ENCODE data around the gene MFSD2A.
"Not testable (repeated sequence)": the region's sequence is repeated elsewhere in the genome, so short reads cannot be mapped to it uniquely, and the experiment has no call there.

The MFSD2A gene

DNA sequence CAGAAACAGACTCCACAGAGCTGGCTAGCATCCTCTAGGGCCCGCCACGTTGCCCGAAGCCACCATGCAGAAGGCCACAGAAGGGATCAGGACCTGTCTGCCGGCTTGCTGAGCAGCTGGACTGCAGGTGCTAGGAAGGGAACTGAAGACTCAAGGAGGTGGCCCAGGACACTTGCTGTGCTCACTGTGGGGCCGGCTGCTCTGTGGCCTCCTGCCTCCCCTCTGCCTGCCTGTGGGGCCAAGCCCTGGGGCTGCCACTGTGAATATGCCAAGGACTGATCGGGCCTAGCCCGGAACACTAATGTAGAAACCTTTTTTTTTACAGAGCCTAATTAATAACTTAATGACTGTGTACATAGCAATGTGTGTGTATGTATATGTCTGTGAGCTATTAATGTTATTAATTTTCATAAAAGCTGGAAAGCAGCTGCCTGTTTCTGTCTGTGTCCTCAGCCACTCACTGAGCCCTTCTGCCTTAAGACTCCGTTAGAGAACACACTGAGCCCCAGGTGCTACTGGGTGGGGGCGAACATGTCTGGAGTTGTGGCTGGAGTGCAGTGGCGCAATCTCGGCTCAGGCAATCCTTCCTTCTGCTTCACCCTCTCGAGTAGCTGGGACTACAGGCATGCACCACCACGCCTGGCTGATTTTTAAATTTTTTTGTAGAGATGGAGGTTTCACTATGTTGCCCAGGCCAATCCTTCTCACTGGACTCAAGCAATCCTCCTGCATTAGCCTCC, 14.8 kb downstream of the MFSD2A start:
- DNase-seq: no peak

DNA sequence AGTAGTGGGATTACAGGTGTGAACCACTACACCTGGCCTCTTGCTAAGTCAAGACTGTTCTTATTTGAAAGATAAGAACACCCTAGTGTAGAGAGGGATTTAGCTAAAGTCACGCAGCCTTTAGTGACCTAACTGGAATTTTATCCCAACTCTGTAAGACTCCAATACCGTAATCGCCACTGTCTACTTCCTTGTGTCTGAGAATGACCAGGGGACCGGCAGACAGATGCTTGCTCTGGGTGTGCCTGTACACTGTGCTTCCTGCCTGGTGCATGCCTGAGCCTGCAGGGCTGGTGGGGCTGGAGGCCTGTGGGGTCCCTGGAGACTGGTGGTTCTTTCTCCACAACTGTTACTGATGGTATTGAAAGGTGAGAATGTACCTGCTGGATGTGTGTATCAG, 15.3 kb downstream of the MFSD2A start:
- DNase-seq: no peak

DNA sequence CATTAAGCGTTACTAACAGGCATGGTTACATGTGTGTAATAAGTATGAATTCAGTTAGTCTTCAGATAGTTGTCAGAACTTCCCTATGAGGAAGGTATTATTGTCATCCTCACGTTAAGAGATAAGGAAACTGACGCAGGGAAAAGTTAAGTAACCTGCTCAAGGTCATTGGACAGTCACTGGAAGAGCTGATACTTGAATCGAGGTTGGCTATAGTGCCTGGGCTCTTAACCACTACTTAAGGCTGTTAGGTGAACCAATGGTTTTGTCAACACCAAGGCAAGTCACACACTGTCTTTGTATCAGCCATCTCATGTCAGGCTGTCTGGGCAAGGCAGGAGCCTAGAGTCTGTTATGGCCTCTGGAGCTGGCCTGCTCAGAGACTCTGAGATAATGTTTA, 16.2 kb downstream of the MFSD2A start:
- DNase-seq: no peak

DNA sequence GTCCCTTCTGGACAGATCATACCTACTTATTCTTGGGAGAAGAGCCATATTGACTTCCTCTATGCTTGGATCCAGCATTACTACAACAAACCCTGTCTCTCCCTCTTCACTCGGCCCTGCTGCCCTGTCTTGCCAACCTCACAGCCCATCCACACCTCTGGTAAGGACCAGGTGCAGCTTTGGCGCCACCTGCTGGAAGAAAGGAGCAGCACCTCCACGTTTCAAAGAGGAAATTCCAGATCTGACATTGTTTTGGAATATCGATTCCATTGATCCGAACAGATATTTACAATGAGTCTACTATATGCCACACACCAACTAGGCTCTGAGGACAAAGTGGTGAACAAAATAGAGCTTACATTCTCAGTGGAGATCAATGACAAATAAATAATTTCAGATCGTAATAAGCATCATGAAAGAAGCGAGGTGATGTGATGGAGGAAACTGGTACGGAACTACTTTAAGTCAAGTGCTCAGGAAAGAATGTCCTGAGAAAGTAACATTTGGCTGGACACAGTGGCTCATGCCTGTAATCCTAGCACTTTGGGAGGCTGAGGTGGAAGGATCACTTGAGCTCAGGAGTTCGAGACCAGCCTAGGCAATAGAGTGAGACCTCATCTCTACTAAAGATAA, 18.7 kb downstream of the MFSD2A start:
- DNase-seq: peak; percentile 81

DNA sequence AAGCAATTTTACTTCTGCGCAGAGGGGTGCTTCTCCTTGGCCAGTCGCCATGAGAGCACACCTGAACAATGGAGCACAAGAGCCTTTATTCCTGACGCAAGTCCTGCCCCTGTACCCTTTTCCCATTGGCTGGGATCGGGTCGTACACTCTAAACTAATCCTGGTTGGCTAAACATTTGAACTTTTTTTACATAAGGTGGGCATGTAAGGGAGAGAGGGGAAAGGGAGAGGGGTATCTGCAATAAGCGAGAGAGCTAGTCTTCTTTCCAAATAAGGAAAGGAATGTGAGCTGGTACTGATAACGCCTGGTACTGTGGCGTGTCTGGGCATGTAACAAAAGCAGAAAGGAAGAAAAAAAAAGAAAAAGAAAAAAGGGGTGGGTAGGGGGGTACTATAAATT, 21.8 kb downstream of the MFSD2A start:
- no peak for DNase-seq

DNA sequence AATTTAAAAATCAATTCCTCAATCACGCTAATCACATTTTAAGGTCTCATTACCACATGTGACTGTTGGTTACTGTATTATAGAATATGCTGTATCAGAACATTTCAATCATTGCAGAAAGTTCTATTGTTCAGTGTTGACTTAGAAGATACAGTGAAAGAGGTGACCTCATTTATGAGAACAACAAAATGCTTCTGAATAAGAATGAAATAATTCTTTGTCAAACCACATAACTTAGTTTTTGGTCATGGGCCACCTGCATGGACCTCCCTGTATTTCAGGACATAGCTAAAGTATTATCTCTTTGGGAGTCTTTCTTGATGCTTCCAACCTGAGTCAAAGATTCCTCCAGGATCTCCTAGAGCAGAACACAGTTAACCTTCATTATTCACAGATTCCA, 22.3 kb downstream of the MFSD2A start:
- no peak for DNase-seq

DNA sequence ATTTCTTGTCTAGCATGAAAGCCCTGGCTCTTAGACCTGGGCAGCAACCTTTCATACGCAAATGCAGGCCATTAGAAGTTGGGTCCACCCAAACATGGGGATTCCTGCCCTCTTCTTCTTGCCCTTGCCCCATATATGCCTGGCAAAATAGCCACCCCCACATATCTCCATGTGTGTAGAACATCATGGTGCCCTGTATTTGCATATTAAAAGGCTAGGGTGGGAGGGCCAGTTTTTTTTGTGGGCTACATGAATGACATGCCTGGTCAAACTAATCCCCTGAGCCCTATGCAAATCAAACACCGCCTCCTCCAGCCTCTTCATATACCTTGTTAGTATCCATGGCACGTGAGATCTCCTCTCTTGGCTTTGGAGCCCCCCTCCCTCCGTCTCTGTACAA, 24.7 kb downstream of the MFSD2A start:
- DNase-seq: no peak

DNA sequence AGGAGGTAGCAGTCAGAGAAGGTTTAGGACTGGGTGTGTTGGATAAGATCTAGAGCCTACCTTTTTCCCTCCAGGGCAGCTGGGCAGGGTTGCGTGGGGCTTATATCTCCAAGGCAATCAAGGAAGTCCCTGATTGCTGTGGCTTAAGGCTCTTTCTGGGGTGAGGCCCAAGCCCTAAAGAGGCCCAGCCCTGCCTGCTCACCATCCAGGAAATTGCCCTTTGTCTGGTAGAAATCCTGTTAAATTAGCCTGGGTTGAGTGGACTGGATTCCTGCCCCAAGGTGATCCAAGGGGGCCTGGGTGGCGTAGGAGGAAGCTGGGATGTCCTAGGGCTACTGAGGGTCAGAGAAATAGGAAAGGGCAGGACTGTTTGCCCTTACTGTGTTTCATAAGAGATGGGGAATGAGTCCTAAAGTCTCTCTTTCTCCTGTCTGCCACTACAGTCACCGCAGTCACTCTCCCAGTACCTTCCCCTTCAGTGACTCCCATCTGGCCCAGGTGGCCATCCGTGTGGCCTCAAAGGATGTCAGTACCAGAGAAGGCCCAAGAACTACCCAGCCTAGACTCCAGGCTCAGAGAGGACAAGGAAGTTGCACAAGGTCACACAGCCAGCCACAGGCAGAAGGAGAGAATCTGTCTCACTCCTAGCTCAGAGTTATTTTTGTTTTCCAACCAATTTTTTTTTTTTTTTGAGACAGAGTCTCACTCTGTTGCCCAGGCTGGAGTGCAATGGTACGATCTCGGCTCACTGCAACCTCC, 25.8 kb downstream of the MFSD2A start:
- DNase-seq: no peak

DNA sequence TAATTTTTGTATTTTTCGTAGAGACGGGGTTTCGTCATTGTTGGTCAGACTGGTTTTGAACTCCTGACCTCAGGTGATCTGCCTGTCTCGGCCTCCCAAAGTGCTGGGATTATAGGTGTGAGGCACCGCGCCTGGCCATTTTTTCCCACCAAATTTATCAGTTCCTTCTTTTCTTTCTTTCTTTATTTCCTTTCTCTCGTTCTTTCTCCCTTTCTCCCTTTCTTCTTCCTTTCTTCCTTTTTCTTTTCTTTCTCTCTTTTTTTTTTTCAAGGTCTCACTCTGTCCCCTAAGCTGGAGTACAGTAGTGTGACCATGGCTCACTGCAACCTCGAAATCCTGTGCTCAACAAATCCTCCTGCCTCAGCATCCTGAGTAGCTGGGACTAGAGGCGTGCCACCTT, 26.4 kb downstream of the MFSD2A start:
- no peak for DNase-seq

DNA sequence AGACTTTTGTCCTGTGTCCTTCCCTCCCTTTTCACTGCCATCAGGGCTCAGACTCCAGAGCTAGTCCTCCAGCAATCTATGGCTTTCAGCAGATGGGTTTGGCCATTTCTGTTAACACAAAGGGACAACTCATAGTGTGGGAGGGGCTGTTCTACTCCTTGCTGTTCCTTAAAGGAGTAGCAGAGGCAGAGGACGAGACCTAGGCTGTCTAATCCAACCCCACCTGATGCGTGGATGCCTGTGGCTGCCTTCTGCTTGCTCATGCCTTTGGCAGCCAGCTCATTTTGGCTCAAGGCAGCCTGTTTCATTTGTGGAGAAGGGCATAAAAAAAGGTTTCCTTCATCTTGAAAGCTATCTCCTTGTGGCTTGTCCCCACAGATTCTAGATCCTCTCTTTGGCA, 27.0 kb downstream of the MFSD2A start:
- DNase-seq: no peak

DNA sequence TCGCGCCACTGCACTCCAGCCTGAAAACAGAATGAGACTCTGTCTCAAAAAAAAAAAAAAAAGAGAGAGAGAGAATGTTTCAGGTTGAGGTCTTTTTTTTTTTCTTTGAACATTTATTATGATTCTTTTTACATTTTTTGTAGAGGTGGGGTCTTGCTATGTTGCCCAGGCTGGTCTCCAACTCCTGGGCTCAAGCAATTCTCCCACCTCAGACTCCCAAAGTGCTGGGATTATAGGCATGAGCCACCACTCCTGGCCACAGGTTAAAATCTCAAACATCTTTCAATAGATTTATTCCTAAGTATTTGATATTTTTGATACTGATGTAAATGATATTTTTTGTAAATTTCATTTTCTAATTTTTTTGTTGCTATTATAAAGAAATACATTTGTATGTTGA, 29.5 kb downstream of the MFSD2A start:
- not testable (repeated sequence) for DNase-seq

DNA sequence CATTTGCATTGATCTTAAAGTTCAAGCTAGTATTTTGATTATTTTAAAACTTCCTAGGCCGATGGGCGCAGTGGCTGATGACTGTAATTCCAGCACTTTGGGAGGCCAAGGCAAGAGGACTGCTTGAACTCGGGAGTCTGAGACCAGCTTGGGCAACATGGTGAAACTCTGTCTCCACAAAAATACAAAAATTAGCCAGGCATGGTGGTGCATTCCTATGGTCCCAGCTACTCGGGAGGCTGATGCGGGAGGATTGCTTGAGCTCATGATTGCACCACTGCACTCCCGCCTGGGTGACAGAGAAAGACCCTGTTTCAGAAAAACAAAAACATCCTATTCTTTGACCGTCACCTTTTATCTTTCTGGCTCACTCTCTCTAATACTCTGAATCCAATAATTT, 30.0 kb downstream of the MFSD2A start:
- DNase-seq: no peak

DNA sequence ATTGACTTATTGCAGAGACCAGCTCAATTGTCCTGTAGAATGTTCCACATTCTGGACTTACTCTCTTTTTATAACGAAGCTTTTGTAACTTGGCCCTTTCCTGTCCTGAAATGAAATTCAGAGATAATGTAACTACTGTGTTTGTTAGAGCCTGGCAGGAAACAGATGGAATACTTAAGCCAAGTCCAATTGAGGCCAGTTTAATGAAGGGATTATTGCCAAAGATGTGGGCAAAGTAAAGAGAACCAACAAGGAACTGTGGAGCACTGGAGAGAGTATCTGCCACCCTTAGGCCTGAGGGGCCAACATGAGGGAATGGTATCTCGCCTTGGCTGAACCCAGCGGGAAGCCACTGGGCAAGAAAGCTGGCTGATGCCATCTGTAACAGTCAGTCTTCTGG, 32.9 kb downstream of the MFSD2A start:
- no peak for DNase-seq

DNA sequence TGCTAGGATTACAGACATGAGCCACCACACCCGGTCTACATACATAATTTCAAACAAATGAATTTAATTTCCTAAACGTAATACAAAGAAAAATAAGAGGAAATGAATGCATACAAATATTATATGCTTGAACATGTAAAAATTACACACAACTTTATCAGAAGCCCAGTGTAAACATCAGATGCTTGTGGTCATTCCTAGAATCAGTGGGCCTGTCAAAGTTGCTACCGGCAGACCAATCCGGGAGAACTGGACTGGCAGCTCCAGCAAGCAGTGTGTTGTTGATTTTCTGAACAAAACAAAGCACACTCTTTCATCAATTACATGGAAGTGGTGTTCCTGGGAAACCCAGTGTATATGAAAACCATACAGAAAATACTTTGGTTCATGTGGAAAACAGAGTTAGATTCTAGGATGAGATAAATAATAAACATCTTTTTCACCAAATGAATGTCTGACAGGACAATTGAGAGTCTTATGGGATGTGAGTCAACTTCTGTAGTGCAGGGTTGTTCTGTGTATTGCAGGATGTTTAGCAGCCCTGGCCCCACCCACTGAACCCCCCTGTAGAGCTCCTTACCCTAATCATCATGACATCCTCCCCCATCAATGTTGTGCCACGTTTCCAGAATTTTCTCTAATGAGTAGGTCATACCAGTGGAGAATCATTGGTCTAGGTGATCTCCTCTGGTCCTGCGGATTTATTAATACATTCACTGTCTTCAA, 33.8 kb downstream of the MFSD2A start:
- DNase-seq: no peak

DNA sequence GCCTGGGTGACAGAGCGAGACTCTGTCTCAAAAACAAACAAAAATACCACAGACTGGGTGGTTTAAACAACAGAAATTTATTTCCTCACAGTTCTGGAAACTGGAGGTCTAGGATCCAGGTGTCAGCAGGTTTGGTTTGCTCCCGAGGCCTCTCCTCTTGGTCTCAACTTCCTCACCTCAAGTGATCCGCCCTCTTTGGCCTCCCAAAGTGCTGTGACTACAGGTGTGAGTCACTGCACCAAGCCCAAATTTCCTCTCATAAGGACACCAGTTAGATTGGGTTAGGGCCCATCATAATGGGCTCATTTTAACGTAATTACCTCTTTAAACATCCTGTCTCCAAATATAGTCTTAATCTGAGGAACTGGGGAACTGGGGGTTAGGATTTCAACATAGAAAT, 35.5 kb downstream of the MFSD2A start:
- no peak for DNase-seq

DNA sequence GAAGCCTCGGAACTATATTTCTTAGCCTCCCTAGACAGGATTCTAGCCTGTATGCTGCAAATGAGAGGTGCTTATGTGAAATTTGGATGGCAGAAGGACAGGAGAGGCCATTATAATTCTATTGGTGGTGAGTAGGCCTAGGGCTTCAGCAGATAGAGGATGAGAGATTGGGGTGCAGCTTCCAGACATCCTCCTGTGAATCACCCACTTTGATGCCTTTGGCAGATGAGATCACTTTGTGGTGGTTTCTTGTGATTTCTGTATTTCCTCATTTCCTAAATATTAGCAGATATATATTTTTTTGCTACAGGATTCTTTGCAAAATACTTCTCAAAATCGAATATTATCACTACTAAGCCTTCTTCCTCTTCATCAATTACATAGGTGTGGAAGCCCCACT, 37.3 kb downstream of the MFSD2A start:
- no peak for DNase-seq

DNA sequence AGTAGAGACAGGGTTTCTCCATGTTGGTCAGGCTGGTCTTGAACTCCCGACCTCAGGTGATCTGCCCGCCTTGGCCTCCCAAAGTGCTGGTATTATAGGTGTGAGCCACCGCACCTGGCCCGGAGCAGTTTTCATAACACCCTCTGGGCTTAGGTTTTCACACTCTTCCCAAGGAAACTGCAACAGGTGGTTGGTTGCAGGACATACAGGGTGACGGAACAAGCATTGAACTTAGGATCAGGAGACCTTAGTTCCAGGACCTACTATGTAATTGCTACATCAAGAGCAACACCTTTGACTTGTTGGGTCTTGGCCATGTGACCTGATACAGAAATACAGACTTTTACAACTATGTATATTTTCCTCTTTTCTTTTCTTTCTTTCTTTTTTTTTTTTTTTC, 37.9 kb downstream of the MFSD2A start:
- no peak for DNase-seq

DNA sequence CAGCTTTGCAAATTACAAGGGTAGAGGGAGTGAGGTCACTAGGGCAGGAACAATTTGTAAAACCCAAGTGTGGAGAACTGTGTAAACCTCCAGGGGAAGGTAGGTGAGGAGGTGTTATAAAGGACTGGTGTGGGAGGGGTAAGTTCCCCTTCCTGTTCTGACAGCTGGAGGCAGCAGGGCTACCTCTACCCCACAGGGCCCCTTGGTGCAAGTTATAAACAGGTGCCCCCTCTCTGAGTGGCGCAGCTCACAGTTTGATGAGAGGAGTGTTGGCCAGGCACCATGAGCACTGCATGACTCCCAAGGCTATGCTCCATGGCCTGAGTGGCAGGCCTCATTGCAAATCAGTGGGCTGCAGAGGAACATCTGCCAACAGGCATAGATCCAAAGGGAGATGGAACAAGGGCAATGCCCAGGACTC, 41.0 kb downstream of the MFSD2A start:
- no peak for DNase-seq

DNA sequence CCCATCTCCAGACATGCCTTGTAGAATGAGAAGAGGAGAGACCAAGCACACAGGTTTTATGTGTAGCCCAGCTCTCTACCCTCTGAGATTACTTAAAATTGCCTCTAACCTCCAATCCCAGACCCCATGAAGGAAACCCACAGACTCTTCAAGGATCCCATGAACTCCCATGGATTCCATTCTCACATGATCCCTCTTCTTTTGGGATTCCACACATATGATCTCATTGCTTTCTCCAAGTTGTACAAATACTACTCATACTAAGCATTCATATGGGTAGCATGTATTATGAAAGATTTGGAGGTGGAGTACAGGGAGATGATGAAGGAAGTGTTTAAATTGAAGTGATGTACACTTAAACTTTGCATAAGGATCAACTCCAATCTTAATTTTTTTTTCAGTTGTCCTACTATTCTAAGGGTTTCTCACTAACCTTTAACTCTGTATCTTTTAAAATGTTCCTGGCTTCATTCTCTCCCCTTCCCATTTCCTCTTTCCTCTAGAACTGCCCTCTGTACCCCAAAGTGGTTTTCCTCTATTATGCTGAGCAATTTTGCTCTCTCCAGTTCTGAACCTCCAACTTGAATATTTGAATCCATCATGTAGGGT, 41.6 kb downstream of the MFSD2A start:
- DNase-seq: no peak

DNA sequence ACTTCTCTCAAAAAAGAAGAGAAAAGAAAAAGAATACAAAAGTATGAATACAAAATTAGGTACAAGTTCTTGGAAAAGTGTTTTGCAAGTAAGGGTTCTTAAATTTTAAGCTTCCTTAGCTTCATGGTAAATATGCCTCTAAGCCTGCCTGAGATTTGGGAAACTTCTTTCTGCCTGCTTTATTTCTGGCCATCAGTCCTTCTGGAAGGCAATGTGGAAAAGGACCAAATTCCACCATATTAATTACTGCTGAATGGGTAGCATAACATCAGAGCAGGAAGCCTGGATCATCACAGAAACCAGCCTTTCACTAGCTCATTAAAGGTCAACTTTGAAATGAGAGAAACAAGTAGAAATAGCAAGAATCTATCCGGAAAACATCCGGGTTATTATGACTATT, 46.5 kb downstream of the MFSD2A start:
- DNase-seq: no peak

DNA sequence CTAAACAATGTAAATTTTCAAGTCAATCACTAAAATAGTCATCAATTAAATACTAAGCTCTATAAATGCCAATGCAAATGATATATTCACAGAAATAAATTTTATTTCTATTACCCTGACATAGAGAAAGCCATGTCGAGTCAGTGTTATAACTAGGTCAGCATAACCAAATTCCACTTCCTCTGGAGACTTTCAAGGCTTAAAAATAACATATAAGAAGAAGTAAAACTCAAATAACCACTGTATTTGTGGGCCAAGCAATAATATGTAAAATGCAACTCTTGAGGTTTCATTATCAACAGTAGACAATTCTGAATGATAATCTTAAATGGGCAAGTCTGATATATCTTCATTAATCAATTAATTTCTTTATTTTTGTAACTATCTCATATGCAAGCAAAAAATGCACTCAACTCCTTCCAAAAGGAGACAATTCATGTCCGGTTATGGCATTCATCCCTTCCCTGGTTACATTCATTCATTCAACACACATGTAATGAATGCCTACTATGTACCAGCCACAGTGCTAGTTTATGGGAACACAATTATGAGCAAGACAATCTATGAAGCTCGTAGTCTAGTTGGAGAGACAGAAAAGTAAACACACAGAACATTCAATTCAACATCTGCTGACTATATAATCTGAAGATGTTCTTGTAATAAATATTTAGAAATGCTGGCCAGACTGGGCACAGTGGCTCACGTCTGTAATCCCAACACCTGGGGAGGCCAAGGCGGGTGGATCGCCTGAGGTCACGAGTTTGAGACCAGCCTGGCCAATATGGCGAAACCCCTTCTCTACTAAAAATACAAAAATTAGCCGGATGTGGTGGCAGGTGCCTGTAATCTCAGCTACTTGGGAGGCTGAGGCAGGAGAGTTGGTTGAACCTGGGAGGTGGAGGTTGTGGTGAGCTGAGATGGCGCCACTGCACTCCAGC, 48.5 kb downstream of the MFSD2A start:
- DNase-seq: no peak

DNA sequence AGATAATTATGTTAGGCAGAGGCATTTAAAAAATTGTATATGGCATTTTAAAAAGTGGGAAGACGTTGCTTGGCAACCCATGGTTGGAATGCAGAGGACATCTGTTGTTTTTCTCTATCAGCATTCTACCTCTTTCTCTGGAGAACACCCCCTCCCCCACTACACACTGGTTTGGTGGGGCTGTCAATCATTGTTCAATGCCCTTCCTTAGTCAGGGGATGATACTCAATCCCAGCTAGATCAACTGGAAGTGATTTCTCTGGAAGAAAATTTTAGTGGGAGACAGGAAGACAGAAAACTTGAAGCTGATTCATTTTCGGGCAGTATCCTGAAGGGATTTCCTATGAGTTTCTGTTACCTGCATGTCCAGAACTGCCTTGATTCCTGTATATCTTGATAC, 49.9 kb downstream of the MFSD2A start:
- DNase-seq: no peak

Measured in activated CD4-positive, alpha-beta T cell treated with anti-CD3 and anti-CD28 coated beads, Interleukin-2, Interleukin-6, amounts not matched to agents 100 ng/mL and 50 ng/mL, durations not matched to agents 16 hours and 8 hours (primary cell).